Activated T-cell treated with anti-CD3 and anti-CD28 coated beads, Interleukin-2, amount 50 U/mL, for 1 hour (primary cell): Measurements from ENCODE around the gene ALK.

Experiments
- DNase-seq: peaks from one replicate; pipeline ENCODE4 v3.0.0-alpha.2; 2020

ALK gene

GRCh38 chr2:29787473-29788465 lies 133.6 kb downstream of the ALK start:
- DNase-seq, result no peak

GRCh38 chr2:29786361-29786760 lies 135.0 kb downstream of the ALK start:
- no peak for DNase-seq

- DNase-seq, result no peak
Observed at GRCh38 chr2:29783666-29784065, 137.7 kb downstream of the ALK start.

- no peak for DNase-seq
Observed at GRCh38 chr2:29782549-29783458, 138.6 kb downstream of the ALK start.

- no peak for DNase-seq
Observed at GRCh38 chr2:29782087-29782486, 139.3 kb downstream of the ALK start.

GRCh38 chr2:29780906-29781305 lies 140.5 kb downstream of the ALK start:
- no peak for DNase-seq

GRCh38 chr2:29777161-29777560 lies 144.2 kb downstream of the ALK start:
- DNase-seq, result no peak

- no peak for DNase-seq
Observed at GRCh38 chr2:29776406-29776805, 145.0 kb downstream of the ALK start.

- no peak for DNase-seq
Observed at GRCh38 chr2:29775937-29776336, 145.4 kb downstream of the ALK start.

- no peak for DNase-seq
Observed at GRCh38 chr2:29774624-29775023, 146.8 kb downstream of the ALK start.

GRCh38 chr2:29770846-29771245 lies 150.5 kb downstream of the ALK start:
- DNase-seq, result no peak

- DNase-seq, result no peak
Observed at GRCh38 chr2:29769847-29770246, 151.5 kb downstream of the ALK start.

GRCh38 chr2:29767606-29768335 lies 153.6 kb downstream of the ALK start:
- no peak for DNase-seq

- DNase-seq, result no peak
Observed at GRCh38 chr2:29766191-29766590, 155.2 kb downstream of the ALK start.

- no peak for DNase-seq
Observed at GRCh38 chr2:29765721-29766120, 155.7 kb downstream of the ALK start.

GRCh38 chr2:29763371-29763770 lies 158.0 kb downstream of the ALK start:
- DNase-seq, result no peak

- DNase-seq, result no peak
Observed at GRCh38 chr2:29762239-29762638, 159.1 kb downstream of the ALK start.

- DNase-seq, result no peak
Observed at GRCh38 chr2:29761278-29761677, 160.1 kb downstream of the ALK start.

GRCh38 chr2:29760008-29760407 lies 161.4 kb downstream of the ALK start:
- no peak for DNase-seq

GRCh38 chr2:29759360-29759759 lies 162.0 kb downstream of the ALK start:
- no peak for DNase-seq

- no peak for DNase-seq
Observed at GRCh38 chr2:29755829-29756228, 165.6 kb downstream of the ALK start.

- DNase-seq, result no peak
Observed at GRCh38 chr2:29755233-29755632, 166.2 kb downstream of the ALK start.
